OCI-LY3 (cell line): ENCODE results near the gene INSYN2A.

Experiments
- EZH2phosphoT487 ChIP-seq: fragments of 200-600 bp; shearing (Covaris generic); IDR thresholded peaks from 2 replicates; pipeline ENCODE4 v1.6.1; 2018; ENCODE audit warnings: antibody characterized with exemption, mixed run types, low read depth
- TF ChIP-seq, protein P1 (sequence below): fragments of 200-600, 300-600 bp; sonication (generic); IDR thresholded peaks from 2 replicates; pipeline ENCODE4 v1.5.1; 2014; ENCODE audit warnings: antibody characterized with exemption, low read length, low read depth

- TF ChIP-seq, protein P1, sequence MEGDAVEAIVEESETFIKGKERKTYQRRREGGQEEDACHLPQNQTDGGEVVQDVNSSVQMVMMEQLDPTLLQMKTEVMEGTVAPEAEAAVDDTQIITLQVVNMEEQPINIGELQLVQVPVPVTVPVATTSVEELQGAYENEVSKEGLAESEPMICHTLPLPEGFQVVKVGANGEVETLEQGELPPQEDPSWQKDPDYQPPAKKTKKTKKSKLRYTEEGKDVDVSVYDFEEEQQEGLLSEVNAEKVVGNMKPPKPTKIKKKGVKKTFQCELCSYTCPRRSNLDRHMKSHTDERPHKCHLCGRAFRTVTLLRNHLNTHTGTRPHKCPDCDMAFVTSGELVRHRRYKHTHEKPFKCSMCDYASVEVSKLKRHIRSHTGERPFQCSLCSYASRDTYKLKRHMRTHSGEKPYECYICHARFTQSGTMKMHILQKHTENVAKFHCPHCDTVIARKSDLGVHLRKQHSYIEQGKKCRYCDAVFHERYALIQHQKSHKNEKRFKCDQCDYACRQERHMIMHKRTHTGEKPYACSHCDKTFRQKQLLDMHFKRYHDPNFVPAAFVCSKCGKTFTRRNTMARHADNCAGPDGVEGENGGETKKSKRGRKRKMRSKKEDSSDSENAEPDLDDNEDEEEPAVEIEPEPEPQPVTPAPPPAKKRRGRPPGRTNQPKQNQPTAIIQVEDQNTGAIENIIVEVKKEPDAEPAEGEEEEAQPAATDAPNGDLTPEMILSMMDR = no peak
- TF ChIP-seq EZH2phosphoT487 = no peak
These were observed 14.6 kb upstream of the INSYN2A start for GRCh38 chr10:127210936-127211466.
